ENCODE data around the gene FAM120B. TPM values are rescaled to one million over a fixed set of nuclear protein-coding genes. Genes with fewer than 3 reads are reported as not detected.

FAM120B gene
- total and polyA plus RNA-seq, 2 of the 4 experiments (the other 2 are of a cell fraction), result 15.3 to 28.0 TPM

DNA sequence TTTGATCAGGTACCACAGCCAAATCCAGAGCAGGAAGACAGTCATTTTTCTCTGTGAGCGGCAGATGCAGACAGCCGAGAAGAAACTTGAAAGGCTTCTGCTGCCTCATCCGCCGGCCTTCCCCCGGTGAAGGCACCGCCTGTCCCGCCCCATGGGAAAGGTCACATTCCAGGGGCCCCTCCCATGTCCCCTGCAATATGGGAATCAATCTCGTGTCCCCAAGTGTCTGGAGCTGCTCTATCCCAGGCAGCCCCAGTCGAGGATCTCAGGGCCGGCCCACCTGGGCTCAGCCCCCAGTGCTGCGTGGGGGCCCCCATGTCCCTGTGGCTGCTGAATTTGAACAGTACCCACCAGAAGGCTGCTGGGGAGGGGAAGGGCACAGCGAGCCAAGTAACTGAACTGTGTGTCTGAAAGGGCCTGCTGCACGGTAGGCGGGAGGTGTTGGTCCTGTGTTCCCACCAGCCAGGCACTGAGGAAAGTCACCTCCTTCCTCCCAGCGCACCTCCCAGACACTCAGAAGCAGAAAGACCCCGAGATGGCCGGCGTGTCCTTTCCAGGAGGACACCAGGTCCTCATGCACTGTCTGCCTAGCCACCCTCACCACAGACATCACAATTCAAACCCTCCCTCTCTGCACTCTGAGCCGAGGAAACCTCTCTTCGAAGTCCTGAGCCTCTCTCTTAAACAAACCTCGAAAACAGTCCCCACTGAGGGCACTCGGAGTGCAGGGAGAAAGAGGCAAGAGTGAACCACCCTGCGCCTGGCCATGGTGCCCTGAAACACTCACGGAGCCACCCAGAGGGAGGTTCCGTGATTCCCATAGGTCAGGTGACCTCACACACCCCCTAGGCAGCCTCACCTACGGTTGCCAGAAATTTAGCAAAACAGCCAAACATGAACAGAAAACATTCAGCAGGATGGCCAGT lies 147.3 kb downstream of the FAM120B start:
- ATAC-seq (ENCODE audit: low read depth), result no peak
- H3K56ac ChIP-seq (ENCODE audit: extremely low read depth, insufficient read depth, low read length), result no peak overlapping the region
- H3K4me3 ChIP-seq (ENCODE audit: insufficient read depth, low read depth, low read length), result no peak overlapping the region
- no peaks in the 10 kb centered on the region for H3K36me3 ChIP-seq (ENCODE audit: control insufficient read depth, insufficient read depth, low read length)
- H3K27ac ChIP-seq (ENCODE audit: insufficient read depth, low read length), result no peak overlapping the region
- H4K20me1 ChIP-seq (ENCODE audit: insufficient read depth, low read length), result no peaks in the 10 kb centered on the region
- H3K18ac ChIP-seq (ENCODE audit: low read depth, low read length), result no peak overlapping the region
- H2BK5ac ChIP-seq (ENCODE audit: low read depth, low read length, poor library complexity, severe bottlenecking), result no peak overlapping the region
- dilution Hi-C loops (cut with HindIII; ENCODE audit: low sequenced_read_pairs, unreplicated experiment), result no loop called here
- no peak for DNase-seq
- no peak overlapping the region for H2AK9ac ChIP-seq (replicated peaks; ENCODE audit: low read depth, low read length, poor library complexity)
- no peak overlapping the region for H3K4me2 ChIP-seq (ENCODE audit: low read depth, low read length)
- 0 out of 2 replicates have a peak, but pooled peaks cover 3% of the 10 kb centered on the region for H3K9me1 ChIP-seq (ENCODE audit: insufficient read depth, low read length)
- H3K79me1 ChIP-seq (ENCODE audit: low read depth in 1 of 2, low read length in 2 of 2), result no peaks in the 10 kb centered on the region
- WGBS, 2 experiments (ENCODE audit: extremely low coverage in 2 of 2, insufficient read length in 1 of 2), result 74% methylated on average over 11 of the region's 26 CpGs; no CpG with 5 or more reads in 1 of the 2 experiments
- H2AFZ ChIP-seq (replicated peaks; ENCODE audit: low read length, poor library complexity), result no peak overlapping the region
- intact Hi-C loops (cut with micrococcal nuclease), result no loop called here
- no peak overlapping the region for H3K4ac ChIP-seq (ENCODE audit: low read depth, low read length)
- no peak overlapping the region for H3K23ac ChIP-seq (ENCODE audit: low read depth, low read length)
- H2AK5ac ChIP-seq (ENCODE audit: low read depth, low read length), result no peak overlapping the region
- no peak overlapping the region for H2BK15ac ChIP-seq (ENCODE audit: low read depth, low read length)
- no peak overlapping the region for H2BK120ac ChIP-seq (ENCODE audit: low read depth, low read length)
- H2BK20ac ChIP-seq (ENCODE audit: low read depth, low read length), result no peak overlapping the region
- in situ Hi-C loops (cut with MboI; ENCODE audit: low sequenced_read_pairs), result no loop called here
- no TSS peak for BruUV-seq (replicated peaks)
- H3K9me3 ChIP-seq (ENCODE audit: control insufficient read depth, insufficient read depth, low read length), result no peaks in the 10 kb centered on the region
- peaks cover 2% of the 10 kb centered on the region; the same call in 1 of the 2 replicates for H3K27me3 ChIP-seq (ENCODE audit: control insufficient read depth, insufficient read depth, low read length)
- CTCF ChIA-PET, result no interaction called here
- POLR2A ChIA-PET (ENCODE audit: unreplicated experiment), result no interaction called here
- no peak overlapping the region for H3K9ac ChIP-seq (ENCODE audit: low read depth, low read length)
- no peak overlapping the region for H4K8ac ChIP-seq (ENCODE audit: low read depth in 2 of 2, low read length in 2 of 2)
- H4K5ac ChIP-seq (ENCODE audit: low read depth, low read length), result no peak overlapping the region
- no peaks in the 10 kb centered on the region for H3K4me1 ChIP-seq (ENCODE audit: control insufficient read depth, insufficient read depth, low read length)
- no peak overlapping the region for H4K91ac ChIP-seq (ENCODE audit: insufficient read depth, low read depth, low read length)
- H3K14ac ChIP-seq (replicated peaks; ENCODE audit: low read depth, low read length), result no peak overlapping the region
- TF ChIP-seq RAD21 (IDR thresholded peaks at IDR 0.05; ENCODE audit: low read length), result no peak
- TF ChIP-seq NFE2L2 (IDR thresholded peaks at IDR 0.05; ENCODE audit: low read depth, low read length), result no peak
- TF ChIP-seq, protein P1, sequence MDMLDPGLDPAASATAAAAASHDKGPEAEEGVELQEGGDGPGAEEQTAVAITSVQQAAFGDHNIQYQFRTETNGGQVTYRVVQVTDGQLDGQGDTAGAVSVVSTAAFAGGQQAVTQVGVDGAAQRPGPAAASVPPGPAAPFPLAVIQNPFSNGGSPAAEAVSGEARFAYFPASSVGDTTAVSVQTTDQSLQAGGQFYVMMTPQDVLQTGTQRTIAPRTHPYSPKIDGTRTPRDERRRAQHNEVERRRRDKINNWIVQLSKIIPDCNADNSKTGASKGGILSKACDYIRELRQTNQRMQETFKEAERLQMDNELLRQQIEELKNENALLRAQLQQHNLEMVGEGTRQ (IDR thresholded peaks at IDR 0.05; ENCODE audit: low read depth, low read length), result no peak
- TF ChIP-seq CHD1 (IDR thresholded peaks at IDR 0.05; ENCODE audit: low read depth, low read length), result no peak
- TF ChIP-seq, protein P2, sequence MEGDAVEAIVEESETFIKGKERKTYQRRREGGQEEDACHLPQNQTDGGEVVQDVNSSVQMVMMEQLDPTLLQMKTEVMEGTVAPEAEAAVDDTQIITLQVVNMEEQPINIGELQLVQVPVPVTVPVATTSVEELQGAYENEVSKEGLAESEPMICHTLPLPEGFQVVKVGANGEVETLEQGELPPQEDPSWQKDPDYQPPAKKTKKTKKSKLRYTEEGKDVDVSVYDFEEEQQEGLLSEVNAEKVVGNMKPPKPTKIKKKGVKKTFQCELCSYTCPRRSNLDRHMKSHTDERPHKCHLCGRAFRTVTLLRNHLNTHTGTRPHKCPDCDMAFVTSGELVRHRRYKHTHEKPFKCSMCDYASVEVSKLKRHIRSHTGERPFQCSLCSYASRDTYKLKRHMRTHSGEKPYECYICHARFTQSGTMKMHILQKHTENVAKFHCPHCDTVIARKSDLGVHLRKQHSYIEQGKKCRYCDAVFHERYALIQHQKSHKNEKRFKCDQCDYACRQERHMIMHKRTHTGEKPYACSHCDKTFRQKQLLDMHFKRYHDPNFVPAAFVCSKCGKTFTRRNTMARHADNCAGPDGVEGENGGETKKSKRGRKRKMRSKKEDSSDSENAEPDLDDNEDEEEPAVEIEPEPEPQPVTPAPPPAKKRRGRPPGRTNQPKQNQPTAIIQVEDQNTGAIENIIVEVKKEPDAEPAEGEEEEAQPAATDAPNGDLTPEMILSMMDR (conservative IDR thresholded peaks at IDR 0.05; ENCODE audit: low read depth, low read length), result no peak
- TF ChIP-seq CEBPB (IDR thresholded peaks at IDR 0.05; ENCODE audit: low read depth, low read length), result no peak
- no peak for TF ChIP-seq MAFK (IDR thresholded peaks at IDR 0.05; ENCODE audit: low read depth, low read length)
- no peak for TF ChIP-seq RFX5 (IDR thresholded peaks at IDR 0.05; ENCODE audit: low read depth, low read length)
- no peak for TF ChIP-seq RCOR1 (IDR thresholded peaks at IDR 0.05; ENCODE audit: insufficient replicate concordance, low read length)
- no peak for TF ChIP-seq BHLHE40 (IDR thresholded peaks at IDR 0.05; ENCODE audit: low read depth, low read length)
- no peak for TF ChIP-seq ELK1 (IDR thresholded peaks at IDR 0.05; ENCODE audit: borderline replicate concordance, low read depth, low read length)
- TF ChIP-seq POLR2A (IDR thresholded peaks at IDR 0.05; ENCODE audit: low read depth, low read length), result no peak
- TF ChIP-seq MXI1 (IDR thresholded peaks at IDR 0.05; ENCODE audit: borderline replicate concordance, low read depth, low read length), result no peak
- TF ChIP-seq MAZ (IDR thresholded peaks at IDR 0.05; ENCODE audit: borderline replicate concordance, low read depth, low read length), result no peak
- TF ChIP-seq SMC3 (IDR thresholded peaks at IDR 0.05; ENCODE audit: low read depth, low read length), result no peak
